GM19193 (cell line): ENCODE measurements around the gene SLC35E4.

Source experiments
- POLR2A ChIP-seq: IDR thresholded peaks from 4 replicates; pipeline ENCODE4 v1.6.1; 2011; ENCODE audit not compliant: insufficient read depth, insufficient read length; ENCODE audit errors: extremely low read depth

Gene SLC35E4

DNA sequence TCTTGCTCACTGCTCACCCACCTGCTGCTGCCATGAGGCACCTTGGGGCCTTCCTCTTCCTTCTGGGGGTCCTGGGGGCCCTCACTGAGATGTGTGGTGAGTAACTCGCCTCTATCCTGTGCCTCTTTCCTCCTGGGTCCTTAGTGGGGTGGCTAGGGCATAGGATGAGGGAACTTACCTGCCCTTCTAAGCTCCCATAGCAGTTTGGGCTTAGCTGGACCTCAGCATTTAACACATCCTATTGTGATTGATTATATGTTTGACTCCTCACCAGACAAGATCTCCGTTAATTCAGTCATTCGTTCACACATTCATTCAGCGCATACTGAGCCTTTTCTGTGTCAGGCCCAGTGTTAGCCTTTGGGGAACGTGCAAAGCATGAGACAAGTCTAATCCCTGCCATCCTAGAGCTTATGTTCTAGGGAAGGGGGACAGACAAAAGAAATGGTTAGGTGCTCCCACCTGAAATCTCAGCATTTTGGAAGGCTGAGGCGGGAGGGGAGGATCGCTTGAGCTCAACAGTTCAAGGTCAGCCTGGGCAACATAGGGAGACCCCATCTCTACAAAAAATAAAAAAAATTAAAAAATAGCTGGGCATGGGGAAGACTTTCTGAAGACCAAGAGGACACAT, 28.2 kb upstream of the SLC35E4 start:
- no peak for TF ChIP-seq POLR2A

DNA sequence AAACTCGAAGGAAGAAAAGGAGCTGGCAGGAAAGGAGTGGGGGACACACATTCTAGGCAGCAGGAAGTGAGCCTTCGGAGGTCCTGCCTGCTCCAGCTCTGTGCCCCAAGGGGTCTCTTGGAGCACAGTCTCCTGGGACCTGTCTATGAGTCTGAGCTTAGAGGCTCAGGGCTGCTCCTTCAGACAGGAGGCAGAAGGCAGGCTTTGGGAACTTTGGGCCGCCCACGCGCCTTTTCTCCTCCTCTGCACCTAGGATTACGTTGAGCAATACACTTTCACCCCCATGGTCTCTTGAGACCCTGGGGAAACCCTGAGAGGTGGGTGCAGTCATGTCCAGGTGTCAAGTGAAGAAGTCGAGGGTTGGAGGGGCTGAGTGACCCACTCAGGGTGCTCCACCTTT, 27.6 kb upstream of the SLC35E4 start:
- peak; percentile 19 for TF ChIP-seq POLR2A

DNA sequence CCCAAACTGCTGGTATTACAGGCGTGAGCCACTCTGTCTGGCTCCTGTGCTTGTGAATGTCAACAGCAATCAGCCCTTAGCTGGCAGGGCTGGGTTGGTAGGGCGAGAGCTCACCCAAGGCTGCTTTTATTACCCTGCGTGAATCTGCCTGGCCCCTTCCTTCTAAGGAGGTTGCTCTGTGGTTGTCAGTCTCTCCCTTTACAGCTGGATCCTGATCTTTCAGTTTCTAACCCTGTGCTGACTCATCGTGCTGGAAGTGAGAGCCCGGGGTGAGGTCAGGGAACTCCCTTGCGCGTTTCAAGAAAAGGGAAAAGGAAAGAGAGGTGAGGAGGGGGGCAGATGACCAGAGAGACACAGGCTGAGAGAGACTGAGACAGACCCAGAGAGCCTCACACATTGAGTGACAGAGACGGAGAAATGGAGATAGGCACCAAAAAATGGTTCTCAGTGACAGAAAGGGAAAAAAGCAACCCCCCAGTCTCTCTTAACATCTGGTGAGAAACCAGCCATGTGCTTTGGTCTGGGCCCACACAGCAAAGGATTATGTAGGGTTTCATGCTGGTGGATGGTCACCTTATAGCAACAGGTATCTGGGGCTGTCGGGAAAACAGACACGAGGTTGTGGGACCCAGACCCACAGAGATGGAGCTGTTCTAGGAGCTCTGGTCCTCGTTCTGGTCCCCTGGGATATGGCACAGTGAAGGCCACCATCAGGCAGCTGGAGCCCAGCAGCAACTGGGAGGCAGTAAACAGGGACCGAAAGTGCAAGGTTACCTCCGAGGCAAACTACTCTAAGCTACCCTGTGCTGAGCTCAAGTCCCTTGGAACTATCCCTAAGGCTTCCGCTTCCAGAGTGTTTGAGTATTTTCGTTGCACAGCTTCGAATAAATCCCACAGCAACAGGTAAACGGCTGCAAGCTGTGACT, 26.1 kb upstream of the SLC35E4 start:
- no peak for TF ChIP-seq POLR2A

DNA sequence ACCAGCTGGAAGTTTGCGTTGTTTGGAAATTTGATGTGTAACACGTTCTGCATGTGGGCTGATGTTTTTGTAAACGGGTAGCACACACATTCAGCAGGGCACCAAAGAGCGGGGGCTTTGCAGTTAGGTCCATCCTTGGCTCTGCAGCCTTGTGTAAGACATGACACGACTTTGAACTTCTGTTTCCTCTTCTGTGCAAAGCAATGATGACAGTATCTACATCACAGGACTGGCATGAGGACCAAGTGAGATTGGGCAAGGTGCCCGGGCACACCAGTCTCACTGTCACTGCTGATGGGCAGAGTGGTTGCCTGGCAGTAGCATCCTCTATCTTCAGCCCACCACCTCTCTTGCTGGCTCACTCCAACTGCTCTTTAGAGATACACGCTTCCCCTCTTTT, 25.3 kb upstream of the SLC35E4 start:
- no peak for TF ChIP-seq POLR2A

DNA sequence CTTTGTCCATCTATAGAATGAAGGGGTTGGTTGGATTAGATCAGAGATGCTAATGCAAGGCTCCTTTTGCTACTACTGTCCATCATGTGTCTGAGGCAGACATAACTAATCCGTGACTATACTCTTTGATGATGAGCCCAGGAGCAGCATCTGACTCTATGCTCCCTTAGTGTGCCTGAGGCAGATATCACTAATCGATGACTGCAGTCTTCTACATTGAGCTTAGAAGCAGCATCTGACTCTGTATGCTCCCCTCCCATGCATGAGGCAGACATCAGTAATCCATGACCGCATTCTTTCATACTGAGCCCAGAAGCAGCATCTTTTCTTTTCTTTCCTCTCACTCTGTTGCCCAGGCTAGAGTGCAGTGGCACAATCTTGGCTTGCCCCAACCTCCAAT, 24.4 kb upstream of the SLC35E4 start:
- no peak for TF ChIP-seq POLR2A

DNA sequence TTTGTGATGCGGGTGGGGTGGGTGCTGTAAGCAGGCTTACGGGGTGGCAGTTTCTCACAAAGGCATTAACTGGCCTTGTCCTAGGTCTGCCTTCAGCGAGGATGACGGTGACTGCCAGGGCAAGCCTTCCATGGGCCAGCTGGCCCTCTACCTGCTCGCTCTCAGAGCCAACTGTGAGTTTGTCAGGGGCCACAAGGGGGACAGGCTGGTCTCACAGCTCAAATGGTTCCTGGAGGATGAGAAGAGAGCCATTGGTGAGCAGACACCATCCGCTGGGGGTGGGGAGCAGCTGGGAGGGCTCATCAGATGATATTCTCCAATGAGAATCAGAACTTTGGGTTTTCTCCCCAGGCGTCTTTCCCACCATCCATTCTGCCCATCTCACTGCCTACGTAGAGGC, 22.8 kb upstream of the SLC35E4 start:
- TF ChIP-seq POLR2A = no peak

DNA sequence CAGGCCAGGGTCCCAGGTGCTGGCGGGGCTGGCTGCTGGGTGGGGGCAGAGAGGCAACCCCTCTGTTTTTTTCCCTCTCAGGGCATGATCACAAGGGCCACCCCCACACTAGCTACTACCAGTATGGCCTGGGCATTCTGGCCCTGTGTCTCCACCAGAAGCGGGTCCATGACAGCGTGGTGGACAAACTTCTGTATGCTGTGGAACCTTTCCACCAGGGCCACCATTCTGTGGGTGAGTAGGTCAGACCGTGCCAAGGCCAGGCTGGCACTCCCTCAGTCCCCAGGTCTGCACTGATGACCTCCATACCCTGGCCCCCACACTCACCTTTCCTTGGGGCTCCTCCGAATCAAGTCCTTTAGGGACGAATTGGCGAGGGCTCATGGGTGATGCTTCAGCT, 21.3 kb upstream of the SLC35E4 start:
- TF ChIP-seq POLR2A = no peak

DNA sequence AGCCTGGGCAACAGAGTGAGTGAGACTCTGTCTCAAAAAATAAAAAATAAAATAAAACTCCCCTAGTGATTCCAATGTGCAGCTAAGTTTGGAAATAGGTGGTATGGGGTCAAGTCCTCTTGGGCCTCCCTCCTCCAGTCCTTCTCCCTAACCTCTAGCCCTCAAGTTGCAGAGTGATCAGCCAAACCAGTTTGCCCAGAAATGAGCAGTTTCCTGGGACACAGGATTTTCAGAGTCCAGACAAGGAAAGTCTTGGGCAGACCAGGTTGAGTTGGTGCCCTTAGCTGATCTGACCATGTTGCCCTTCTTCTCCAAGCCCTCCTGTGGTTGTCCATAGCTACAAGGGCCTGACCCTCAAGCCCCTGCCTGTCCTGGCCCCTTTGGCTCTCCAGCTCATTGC, 20.7 kb upstream of the SLC35E4 start:
- TF ChIP-seq POLR2A = no peak

DNA sequence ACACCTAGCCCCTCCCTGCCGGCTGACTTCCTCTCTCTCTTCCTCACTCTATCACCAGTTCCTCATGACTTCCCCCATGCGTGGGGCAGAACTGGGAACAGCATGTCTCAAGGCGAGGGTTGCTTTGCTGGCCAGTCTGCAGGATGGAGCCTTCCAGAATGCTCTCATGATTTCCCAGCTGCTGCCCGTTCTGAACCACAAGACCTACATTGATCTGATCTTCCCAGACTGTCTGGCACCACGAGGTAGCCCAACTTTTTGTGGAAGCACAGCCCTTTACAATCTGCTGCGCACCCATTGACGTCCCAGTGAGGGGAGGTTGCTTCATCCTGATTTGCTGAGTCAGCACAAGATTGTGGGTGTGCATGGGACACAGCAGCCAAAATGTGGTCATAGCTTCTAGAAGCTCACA, 20.0 kb upstream of the SLC35E4 start:
- TF ChIP-seq POLR2A = no peak

DNA sequence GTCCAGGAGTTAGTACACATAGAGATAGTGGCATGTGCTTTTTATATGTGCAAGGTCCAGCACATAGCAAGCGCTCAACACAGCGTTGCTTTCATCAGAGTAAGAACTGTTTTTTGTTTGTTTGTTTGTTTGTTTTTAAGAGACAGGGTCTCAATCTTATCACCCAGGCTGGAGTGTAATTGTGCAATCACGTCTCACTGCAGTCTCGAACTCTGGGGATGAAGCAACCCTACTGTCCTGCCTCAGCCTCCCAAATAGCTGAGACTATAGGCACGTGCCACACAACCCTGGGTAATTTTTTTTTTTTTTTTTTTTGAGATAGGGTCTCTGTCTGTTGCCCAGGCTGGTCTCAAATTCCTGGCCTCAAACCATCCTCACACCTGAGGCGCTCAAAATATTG, 17.8 kb upstream of the SLC35E4 start:
- TF ChIP-seq POLR2A = no peak

DNA sequence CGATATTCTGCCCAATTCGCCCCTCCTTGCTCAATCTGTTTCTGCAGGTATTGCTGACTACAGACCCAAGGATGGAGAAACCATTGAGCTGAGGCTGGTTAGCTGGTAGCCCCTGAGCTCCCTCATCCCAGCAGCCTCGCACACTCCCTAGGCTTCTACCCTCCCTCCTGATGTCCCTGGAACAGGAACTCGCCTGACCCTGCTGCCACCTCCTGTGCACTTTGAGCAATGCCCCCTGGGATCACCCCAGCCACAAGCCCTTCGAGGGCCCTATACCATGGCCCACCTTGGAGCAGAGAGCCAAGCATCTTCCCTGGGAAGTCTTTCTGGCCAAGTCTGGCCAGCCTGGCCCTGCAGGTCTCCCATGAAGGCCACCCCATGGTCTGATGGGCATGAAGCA, 9.2 kb upstream of the SLC35E4 start:
- no peak for TF ChIP-seq POLR2A

DNA sequence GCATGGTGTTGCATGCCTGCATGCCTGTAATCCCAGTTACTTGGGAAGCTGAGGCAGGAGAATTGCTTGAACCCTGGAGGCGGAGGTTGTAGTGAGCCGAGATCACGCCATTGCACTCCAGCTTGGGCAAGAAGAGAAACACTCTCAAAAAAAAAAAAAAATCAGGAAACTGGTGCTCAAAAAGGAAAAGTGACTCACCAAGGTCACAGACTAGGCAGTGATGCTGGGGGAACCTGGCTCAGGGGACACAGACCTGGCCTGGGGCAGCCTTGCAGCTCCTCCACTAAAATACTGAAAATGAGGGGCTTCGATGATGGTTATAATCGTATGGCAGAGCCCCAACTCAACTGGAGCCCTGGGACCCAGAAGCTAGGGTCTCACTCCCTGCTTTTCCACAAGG, 8.1 kb upstream of the SLC35E4 start:
- no peak for TF ChIP-seq POLR2A

DNA sequence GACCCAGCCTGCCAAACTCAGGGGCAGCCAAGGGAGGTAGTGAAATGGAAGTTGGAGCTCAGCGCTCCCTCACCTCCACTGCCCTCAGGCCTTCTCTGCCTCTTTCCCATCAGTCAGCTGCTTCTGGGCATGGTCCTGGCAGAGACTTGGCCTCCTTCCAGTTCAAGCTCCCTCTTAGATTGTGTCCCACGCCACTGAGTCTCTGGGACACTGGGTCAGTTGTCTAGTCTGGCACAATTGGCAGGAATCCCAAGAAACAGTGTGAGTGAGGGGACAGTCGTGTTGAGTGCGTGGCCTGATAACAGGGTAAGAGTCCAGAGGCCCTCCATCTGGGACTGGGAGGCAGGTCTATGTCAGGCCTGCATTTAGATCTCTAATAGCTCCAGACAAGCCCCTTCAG, 7.1 kb upstream of the SLC35E4 start:
- TF ChIP-seq POLR2A = no peak

DNA sequence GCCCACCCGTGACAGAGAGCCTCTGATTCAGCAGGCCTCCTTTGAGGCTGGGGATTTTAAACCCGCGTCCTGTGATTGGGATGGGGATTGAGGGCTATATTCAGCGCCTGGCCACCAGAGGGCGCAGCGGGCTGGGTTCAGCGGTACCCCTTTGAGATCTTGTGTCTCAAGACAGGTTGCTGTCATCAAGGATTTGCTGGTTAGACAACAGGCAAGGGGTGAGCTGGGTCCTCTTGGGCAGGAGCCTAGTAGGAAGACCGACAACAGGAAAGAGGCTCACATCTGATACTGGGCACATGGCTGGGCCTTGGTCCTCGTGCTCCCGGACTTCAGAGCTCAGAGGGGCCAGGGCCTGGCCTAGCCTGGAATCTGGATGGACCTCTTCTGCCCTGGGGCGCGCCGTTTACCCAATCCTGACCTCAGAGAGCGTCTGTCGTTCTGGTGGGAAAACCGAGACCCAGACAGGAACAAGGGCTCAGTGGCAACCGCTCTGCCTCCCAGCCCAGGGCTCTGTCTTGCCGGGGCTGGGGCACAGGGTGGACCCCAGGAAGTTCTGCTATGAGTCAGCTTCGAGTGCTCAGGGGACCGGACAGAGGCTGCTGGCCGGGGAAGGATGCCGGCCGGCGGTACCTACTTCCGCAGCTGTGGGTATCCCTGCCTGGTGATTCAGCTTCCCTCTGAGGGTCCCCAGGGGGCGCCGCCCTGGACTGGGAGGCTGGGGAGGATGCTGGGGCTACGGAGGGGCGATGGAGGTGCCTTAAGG, 929 bp upstream of the SLC35E4 start:
- TF ChIP-seq POLR2A = peak; percentile 13
